K562 (cell line): ENCODE measurements around the gene PIK3R6. TPM values are rescaled to one million over a fixed set of nuclear protein-coding genes. Genes with fewer than 3 reads are reported as not detected.

Source experiments
- ATAC-seq: fragments of 200-7000 bp; cut with Tn5 transposase; 3 replicates; pipeline ENCODE4 v1.9.1; 2020; ENCODE audit warnings: moderate library complexity
- BruUV-seq: library from RNA; stranded (reverse); fragments of 400-500 nt; replicated peaks from 2 replicates; lab custom pipeline; 2021; lab: Mats Ljungman, UMichigan
- CTCF ChIA-PET: fragments of 300-600 bp; formaldehyde crosslinking; extraction: SDS; loops from one replicate; lab custom pipeline; 2021; ENCODE audit warnings: low intra/inter-chr PET ratio; lab: Yijun Ruan, JAX
- POLR2A ChIA-PET: fragments of 300-600, 350-650 bp; sonication (Branson Sonifier 250); formaldehyde crosslinking; extraction: SDS; loops from one replicate; lab custom pipeline; 2021; ENCODE audit warnings: antibody characterized with exemption, inconsistent platforms; lab: Yijun Ruan, JAX
- DNase-seq, 4 experiments: peaks; one replicate each; pipeline versions ENCODE4 v3.0.0 to v3.0.0-alpha.2; 2011 to 2018; ENCODE audit warnings: low spot score in 3 of 4, mixed read lengths in 3 of 4; ENCODE audit errors: extremely low read depth in 1 of 4
- FAIRE-seq: peaks from 2 replicates; lab custom pipeline; 2011; peaks lifted over from hg19 to GRCh38; lab: Jason Lieb, UNC
- H2AFZ ChIP-seq: 2 replicates; pipeline ENCODE4 v1.6.0; 2011; ENCODE audit warnings: low read depth, low read length, control low read depth, inconsistent platforms
- H3K27ac ChIP-seq: fragments of 200-600 bp; 3 replicates; pipeline ENCODE4 v1.8.0; 2011; ENCODE audit warnings: low read depth, mild to moderate bottlenecking, control low read depth, inconsistent platforms, low read length, moderate library complexity, mixed read lengths; ENCODE audit errors: extremely low read depth
- H3K27me3 ChIP-seq, 2 experiments: fragments of 300-600 bp in 1 of 2; 2 replicates in 1 of 2; 3 replicates in 1 of 2; pipeline versions ENCODE4 v1.6.0 to v1.8.0; 2011; ENCODE audit warnings: inconsistent platforms in 2 of 2, low read length in 2 of 2, mild to moderate bottlenecking in 1 of 2, mixed read lengths in 1 of 2, moderate library complexity in 1 of 2; ENCODE audit not compliant: control insufficient read depth in 2 of 2, insufficient read depth in 2 of 2
- H3K36me3 ChIP-seq: fragments of 300-600 bp; 3 replicates; pipeline ENCODE4 v1.8.0; 2011; ENCODE audit warnings: mild to moderate bottlenecking, low read length, inconsistent platforms; ENCODE audit not compliant: control insufficient read depth, insufficient read depth
- H3K4me1 ChIP-seq, 2 experiments: fragments of 200-600 bp in 1 of 2; replicated peaks in 1 of 2; 2 replicates in 1 of 2; 3 replicates in 1 of 2; pipeline versions ENCODE4 v1.5.1 to v1.8.0; 2011; ENCODE audit warnings: inconsistent platforms in 2 of 2, low read length in 2 of 2, mild to moderate bottlenecking in 1 of 2, mixed read lengths in 1 of 2, moderate library complexity in 1 of 2; ENCODE audit not compliant: control insufficient read depth in 2 of 2, insufficient read depth in 2 of 2
- H3K4me2 ChIP-seq: 2 replicates; pipeline ENCODE4 v1.6.1; 2011; ENCODE audit warnings: low read length, control low read depth, inconsistent platforms, mixed read lengths; ENCODE audit not compliant: insufficient read depth
- H3K4me3 ChIP-seq: fragments of 200-600 bp; sonication (generic), shearing (Covaris generic); 2 replicates; pipeline ENCODE4 v1.5.1; 2016; ENCODE audit warnings: control low read depth, inconsistent platforms
- H3K79me2 ChIP-seq: fragments of 200-600 bp; 3 replicates; pipeline ENCODE4 v1.8.0; 2011; ENCODE audit warnings: low read length, inconsistent platforms; ENCODE audit not compliant: control insufficient read depth, insufficient read depth
- H3K9ac ChIP-seq, 2 experiments: 2 replicates each; pipeline versions ENCODE4 v1.6.0 to v1.6.1; 2011; ENCODE audit warnings: low read depth in 2 of 2, low read length in 2 of 2, control low read depth in 1 of 2, inconsistent platforms in 1 of 2, mild to moderate bottlenecking in 1 of 2, mixed read lengths in 1 of 2; ENCODE audit not compliant: insufficient read depth in 1 of 2
- H3K9me1 ChIP-seq: one replicate; pipeline ENCODE4 v1.6.0; 2011; ENCODE audit warnings: inconsistent platforms, mild to moderate bottlenecking, low read length, moderate library complexity; ENCODE audit not compliant: control insufficient read depth, insufficient read depth
- H3K9me3 ChIP-seq: replicated peaks from 2 replicates; pipeline ENCODE4 v1.5.1; 2011; ENCODE audit warnings: low read depth, low read length, inconsistent platforms; ENCODE audit not compliant: control insufficient read depth, insufficient read depth
- H4K20me1 ChIP-seq: replicated peaks from 2 replicates; pipeline ENCODE4 v1.6.1; 2011; ENCODE audit warnings: low read length, inconsistent platforms, mixed read lengths; ENCODE audit not compliant: control insufficient read depth, insufficient read depth
- JUND ChIP-seq, 2 experiments: IDR thresholded peaks; 2 replicates in 1 of 2; 3 replicates in 1 of 2; pipeline ENCODE4 v1.6.1; 2011; ENCODE audit warnings: borderline replicate concordance in 2 of 2, low read depth in 2 of 2, low read length in 2 of 2, improper control_type of control experiment in 1 of 2, missing biosample characterization in 1 of 2, missing genetic modification characterization in 1 of 2, missing genetic modification reagents in 1 of 2
- NR0B1 ChIP-seq: fragments of 450-650 bp; IDR thresholded peaks from one replicate; pipeline ENCODE4 v1.6.1; 2018; ENCODE audit warnings: mild to moderate bottlenecking, moderate library complexity; ENCODE audit not compliant: partially characterized antibody
- PML ChIP-seq: IDR thresholded peaks from 2 replicates; pipeline ENCODE4 v1.6.1; 2012; ENCODE audit warnings: low read length, inconsistent platforms
- ZNF408 ChIP-seq: fragments of 250-450 bp; sonication (Bioruptor Pico); IDR thresholded peaks from 2 replicates; pipeline ENCODE4 v1.4.0; 2020; ENCODE audit warnings: low read depth, mild to moderate bottlenecking, moderate library complexity
- WGBS: fragments of 100-300 bp; shearing (Covaris generic); methylation state at CpG from one replicate; pipeline ENCODE4 v1.1.6; 2016; ENCODE audit warnings: low coverage, mixed read lengths; ENCODE audit not compliant: insufficient coverage; ENCODE audit errors: missing lambda C conversion rate; 5-methylcytosine and 5-hydroxymethylcytosine counted together
- in situ Hi-C: fragments of 300-500 bp; cut with MboI; formaldehyde crosslinking; loops from 4 replicates; pipeline ENCODE4 v1.15.0; 2018; ENCODE audit warnings: inconsistent platforms, mixed read lengths
- intact Hi-C: fragments of 100-400 bp; cut with micrococcal nuclease; formaldehyde crosslinking; loops from 2 replicates; pipeline ENCODE4 v1.14.2; 2022
- polyA plus RNA-seq, 8 experiments: library from polyadenylated mRNA; depleted of rRNA in 4 of 8; stranded (reverse) in 5 of 8; unstranded in 3 of 8; fragments of >200 nt; fragmentation: Nextera tagmentation in 2 of 8; fragmentation: Illumina TruSeq in 1 of 8; extraction: Ambion mirVana in 2 of 8; extraction: Trizol in 1 of 8; gene quantifications; 2 replicates each; pipeline versions ENCODE4 v1.2.1 to v1.2.3, GENCODE V29; 2011 to 2014; ENCODE audit warnings: inconsistent platforms in 1 of 8, missing spikeins in 1 of 8
- total RNA-seq, 7 experiments: library from RNA; depleted of rRNA in 6 of 7; stranded (reverse); fragments of >200 nt in 6 of 7; fragmentation: Illumina TruSeq in 2 of 7; extraction: Trizol in 2 of 7; gene quantifications; 2 replicates each; pipeline versions ENCODE4 v1.2.1 to v1.2.3, GENCODE V29; 2011 to 2021; ENCODE audit warnings: low replicate concordance in 1 of 7
- TF ChIP-seq, protein P1 (sequence below), 2 experiments: fragments of 450-650 bp in 1 of 2; sonication (generic) in 1 of 2; formaldehyde crosslinking in 1 of 2; IDR thresholded peaks; 2 replicates each; pipeline versions ENCODE4 v1.7.1 to v1.9.0; 2016 to 2022; ENCODE audit warnings: inconsistent platforms in 1 of 2, mild to moderate bottlenecking in 1 of 2, missing genetic modification reagents in 1 of 2
- TF ChIP-seq, protein P2 (sequence below): fragments of 450-650 bp; formaldehyde crosslinking; IDR thresholded peaks from 2 replicates; pipeline ENCODE4 v1.4.0; 2020; ENCODE audit warnings: mild to moderate bottlenecking, moderate library complexity

The PIK3R6 gene
- total and polyA plus RNA-seq, 9 of the 15 experiments (the other 6 are each of a cell fraction or from before 2014, with no cell fraction given), result 0.04 TPM; not detected in 8

DNA sequence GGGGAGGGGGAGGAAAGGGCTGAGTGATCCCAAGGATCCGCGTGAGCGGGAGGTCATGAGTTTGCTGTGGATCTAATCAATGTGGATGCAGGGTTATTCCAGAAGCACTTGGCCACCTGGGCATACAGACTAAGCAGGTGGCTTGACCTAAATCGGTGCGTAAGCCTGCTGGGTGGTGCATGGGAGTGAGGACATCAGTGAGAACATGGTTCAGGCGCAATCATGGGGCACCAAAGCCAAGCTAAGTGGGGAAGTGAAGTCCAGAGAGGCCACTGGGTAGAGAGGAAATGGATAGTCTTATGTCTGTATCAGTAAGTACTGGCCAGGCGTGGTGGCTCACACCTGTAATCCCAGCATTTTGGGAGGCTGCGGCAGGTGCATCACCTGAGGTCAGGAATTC lies 49.4 kb downstream of the PIK3R6 start (continued):
- TF ChIP-seq ZNF408, result no peak

DNA sequence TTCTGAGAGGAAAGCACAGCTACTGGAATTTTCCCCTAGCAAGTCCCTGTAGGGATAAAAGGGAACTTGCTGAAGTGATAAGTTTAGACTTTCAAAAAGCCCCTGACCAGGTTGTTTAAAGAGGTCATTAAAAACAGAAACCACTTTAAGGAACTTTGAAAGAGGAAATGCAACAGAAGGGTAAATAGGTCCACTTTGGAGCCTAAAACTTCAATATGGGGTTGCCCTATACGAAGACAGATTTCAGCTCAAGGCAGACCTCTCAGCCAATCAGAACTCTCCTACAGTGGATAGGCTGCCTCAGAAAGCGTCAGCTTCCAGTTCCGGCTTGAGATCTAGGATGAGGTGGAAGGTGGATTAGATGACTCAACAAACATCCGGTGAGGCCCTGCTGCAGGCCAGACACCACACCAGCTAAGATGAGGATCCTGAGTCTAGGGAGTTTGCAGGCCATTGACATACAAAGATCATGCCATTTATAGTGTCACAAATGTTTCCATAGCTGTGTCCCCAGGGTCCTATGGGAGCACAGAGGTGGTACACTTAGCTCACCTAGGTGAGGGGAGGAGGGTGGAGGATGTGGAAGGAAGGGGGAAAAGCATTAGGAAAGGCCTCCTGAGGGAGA lies 60.4 kb downstream of the PIK3R6 start:
- no TSS peak for BruUV-seq
- intact Hi-C loops, result no loop called here
- Histone ChIP-seq H3K27ac (no peak overlapping the region), H3K4me2 (no peak overlapping the region), H3K36me3 (no peaks in the 10 kb centered on the region), H3K9me1 (no peaks in the 10 kb centered on the region), H3K9me3 (no peaks in the 10 kb centered on the region), H3K27me3 (peaks cover 0 to 6% of the 10 kb centered on the region in 2 experiments; a peak in 1 of 5 replicates), H3K79me2 (no peaks in the 10 kb centered on the region), H2AFZ (no peak overlapping the region), H3K4me3 (no peak overlapping the region), H4K20me1 (no peaks in the 10 kb centered on the region), H3K4me1 (no peaks in the 10 kb centered on the region), H3K9ac (no peak overlapping the region)
- in situ Hi-C loops, result no loop called here
- WGBS, result 0% methylated on average over 4 of the region's 4 CpGs
- FAIRE-seq (no peak), DNase-seq (peak in 2 of 4 experiments; percentile 10 to 13), ATAC-seq (0 out of 3 replicates have a peak, but pooled peaks have one; percentile 27)
- ChIA-PET CTCF (no interaction called here), POLR2A (no interaction called here)
- TF ChIP-seq, protein P1, sequence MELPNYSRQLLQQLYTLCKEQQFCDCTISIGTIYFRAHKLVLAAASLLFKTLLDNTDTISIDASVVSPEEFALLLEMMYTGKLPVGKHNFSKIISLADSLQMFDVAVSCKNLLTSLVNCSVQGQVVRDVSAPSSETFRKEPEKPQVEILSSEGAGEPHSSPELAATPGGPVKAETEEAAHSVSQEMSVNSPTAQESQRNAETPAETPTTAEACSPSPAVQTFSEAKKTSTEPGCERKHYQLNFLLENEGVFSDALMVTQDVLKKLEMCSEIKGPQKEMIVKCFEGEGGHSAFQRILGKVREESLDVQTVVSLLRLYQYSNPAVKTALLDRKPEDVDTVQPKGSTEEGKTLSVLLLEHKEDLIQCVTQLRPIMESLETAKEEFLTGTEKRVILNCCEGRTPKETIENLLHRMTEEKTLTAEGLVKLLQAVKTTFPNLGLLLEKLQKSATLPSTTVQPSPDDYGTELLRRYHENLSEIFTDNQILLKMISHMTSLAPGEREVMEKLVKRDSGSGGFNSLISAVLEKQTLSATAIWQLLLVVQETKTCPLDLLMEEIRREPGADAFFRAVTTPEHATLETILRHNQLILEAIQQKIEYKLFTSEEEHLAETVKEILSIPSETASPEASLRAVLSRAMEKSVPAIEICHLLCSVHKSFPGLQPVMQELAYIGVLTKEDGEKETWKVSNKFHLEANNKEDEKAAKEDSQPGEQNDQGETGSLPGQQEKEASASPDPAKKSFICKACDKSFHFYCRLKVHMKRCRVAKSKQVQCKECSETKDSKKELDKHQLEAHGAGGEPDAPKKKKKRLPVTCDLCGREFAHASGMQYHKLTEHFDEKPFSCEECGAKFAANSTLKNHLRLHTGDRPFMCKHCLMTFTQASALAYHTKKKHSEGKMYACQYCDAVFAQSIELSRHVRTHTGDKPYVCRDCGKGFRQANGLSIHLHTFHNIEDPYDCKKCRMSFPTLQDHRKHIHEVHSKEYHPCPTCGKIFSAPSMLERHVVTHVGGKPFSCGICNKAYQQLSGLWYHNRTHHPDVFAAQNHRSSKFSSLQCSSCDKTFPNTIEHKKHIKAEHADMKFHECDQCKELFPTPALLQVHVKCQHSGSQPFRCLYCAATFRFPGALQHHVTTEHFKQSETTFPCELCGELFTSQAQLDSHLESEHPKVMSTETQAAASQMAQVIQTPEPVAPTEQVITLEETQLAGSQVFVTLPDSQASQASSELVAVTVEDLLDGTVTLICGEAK (IDR thresholded peaks at IDR 0.05), result peak; percentile 51; the same call in 1 of the 2 replicates
- TF ChIP-seq, protein P1 (CRISPR knock-in tag; IDR thresholded peaks at IDR 0.05), result no peak
- TF ChIP-seq NR0B1 (no peak), JUND (IDR thresholded peaks at IDR 0.05; ENCODE audit: borderline replicate concordance, low read depth, low read length) (no peak), JUND (tag; IDR thresholded peaks at IDR 0.05; ENCODE audit: borderline replicate concordance, low read depth, low read length) (0 out of 3 replicates have a peak, but pooled peaks have one; percentile 14), PML (no peak)
- TF ChIP-seq, protein P2, sequence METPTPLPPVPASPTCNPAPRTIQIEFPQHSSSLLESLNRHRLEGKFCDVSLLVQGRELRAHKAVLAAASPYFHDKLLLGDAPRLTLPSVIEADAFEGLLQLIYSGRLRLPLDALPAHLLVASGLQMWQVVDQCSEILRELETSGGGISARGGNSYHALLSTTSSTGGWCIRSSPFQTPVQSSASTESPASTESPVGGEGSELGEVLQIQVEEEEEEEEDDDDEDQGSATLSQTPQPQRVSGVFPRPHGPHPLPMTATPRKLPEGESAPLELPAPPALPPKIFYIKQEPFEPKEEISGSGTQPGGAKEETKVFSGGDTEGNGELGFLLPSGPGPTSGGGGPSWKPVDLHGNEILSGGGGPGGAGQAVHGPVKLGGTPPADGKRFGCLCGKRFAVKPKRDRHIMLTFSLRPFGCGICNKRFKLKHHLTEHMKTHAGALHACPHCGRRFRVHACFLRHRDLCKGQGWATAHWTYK, result no peak
